ENCODE data around the gene C4orf36. TPM values are rescaled to one million over a fixed set of nuclear protein-coding genes. Genes with fewer than 3 reads are reported as not detected.

Gene C4orf36
- 1.5 TPM in 2 replicates for total RNA-seq (2021; fragmentation: NEBNext Ultra II Directional; extraction: Animal tissue kit (Norgen Biotek cat#: 25700))
- polyA plus RNA-seq (2011; rRNA removed): 1.2 and 1.4 TPM in 2 replicates
- 1.8 TPM for polyA plus RNA-seq (2011; cell fraction: cytosol; rRNA removed)
- 1.7 TPM for polyA plus RNA-seq (2011; cell fraction: nucleus; rRNA removed)
- polyA plus RNA-seq (2012, experiment 1 of 2): 1.4 to 2.5 TPM (median 1.9 TPM) in 4 replicates
- polyA plus RNA-seq (2012, experiment 2 of 2): 1.6 TPM
- polyA plus RNA-seq (2013, experiment 1 of 2): 0.71 TPM
- 1.4 TPM for polyA plus RNA-seq (2013, experiment 2 of 2)
- 0.98 and 1.4 TPM in 2 replicates for polyA minus RNA-seq (2011; rRNA and poly(A)+ RNA removed)
- 1.0 TPM for polyA minus RNA-seq (2011; cell fraction: cytosol; rRNA and poly(A)+ RNA removed)
- polyA minus RNA-seq (2011; cell fraction: nucleus; rRNA and poly(A)+ RNA removed): 0.90 TPM
- long read RNA-seq, experiment 1: 0 reads
- long read RNA-seq, experiment 2, partial matches to known transcripts: 0 of 1 reads
- long read RNA-seq, experiment 2, other reads (novel, unspliced or antisense): 0 of 1 reads

GRCh38 chr4:86891762-86892635 lies at the start of gene C4orf36:
C4orf36 (minus strand) TSS chr4:86892422; CDS start chr4:86891520, 902 bp downstream.
- peak within 1 kb of the TSS; percentile 73 to 80 for H3K4me2 ChIP-seq (ENCODE audit: insufficient read depth in 1 of 2, low read depth in 2 of 2, low read length in 2 of 2)
- H3K79me2 ChIP-seq (ENCODE audit: control insufficient read depth in 1 of 2, insufficient read depth in 2 of 2, low read length in 2 of 2): no peaks in the 10 kb centered on the region
- peak within 1 kb of the TSS; percentile 78 for H3K27ac ChIP-seq (ENCODE audit: low read depth, low read length)
- 2% methylated on average over 61 of the region's 84 CpGs; no CpG with 5 or more reads in 1 of the 2 experiments for WGBS, 2 experiments (ENCODE audit: extremely low coverage in 1 of 2, insufficient coverage in 1 of 2, insufficient read length in 1 of 2, insufficient replicate concordance in 2 of 2, low coverage in 1 of 2, low lambda C conversion rate in 2 of 2, missing lambda C conversion rate in 1 of 2)
- peak within 1 kb of the TSS; percentile 97 for H4K8ac ChIP-seq (ENCODE audit: extremely low read depth, insufficient read depth, low read length)
- no peak within 1 kb of the TSS for H3K14ac ChIP-seq (ENCODE audit: insufficient read length)
- peak within 1 kb of the TSS; percentile 95 for H2BK12ac ChIP-seq (ENCODE audit: low read depth, low read length)
- H3K23ac ChIP-seq (ENCODE audit: insufficient read length): no peak within 1 kb of the TSS
- CTCF ChIA-PET (ENCODE audit: partially characterized antibody): interaction anchor here (0.8 to 3.6 kb wide), 8 partner anchors 10 to 397 kb away, joined by 3 to 33 read pairs (median 4); no protein-coding TSS in a partner anchor
- H3K9ac ChIP-seq (replicated peaks in 1 of 4; ENCODE audit: extremely low read depth in 1 of 4, low read depth in 3 of 4, low read length in 3 of 4): peak within 1 kb of the TSS; percentile 72 to 89 (median 80)
- peaks cover 8% of the 10 kb centered on the region for H3K23me2 ChIP-seq (ENCODE audit: low read depth, low read length)
- DNase-seq (ENCODE audit: low read depth in 1 of 2, low spot score in 2 of 2) (peak; percentile 47 to 86), FAIRE-seq (no peak)
- H2AK5ac ChIP-seq (ENCODE audit: low read depth, low read length): no peak within 1 kb of the TSS
- H3K4ac ChIP-seq (replicated peaks; ENCODE audit: insufficient read length, low read depth, low read length): peak within 1 kb of the TSS; percentile 89
- peak within 1 kb of the TSS; percentile 81 for H4K5ac ChIP-seq (ENCODE audit: insufficient read length, low read depth, low read length)
- peak within 1 kb of the TSS; percentile 58; the same call in 1 of the 2 replicates for H2AFZ ChIP-seq (ENCODE audit: low read length)
- H3K56ac ChIP-seq (replicated peaks; ENCODE audit: insufficient read length, low read depth, low read length): peak within 1 kb of the TSS; percentile 55
- H3K9me3 ChIP-seq (ENCODE audit: insufficient read depth in 2 of 2, low read depth in 1 of 2, low read length in 1 of 2): no peaks in the 10 kb centered on the region
- H3K4me1 ChIP-seq (replicated peaks in 1 of 4; ENCODE audit: control insufficient read depth in 3 of 4, insufficient read depth in 4 of 4, low read length in 3 of 4): peaks cover 0 to 3% (median under 1%) of the 10 kb centered on the region in 4 experiments; a peak in 1 of 7 replicates
- H4K20me1 ChIP-seq (replicated peaks in 1 of 2; ENCODE audit: control insufficient read depth in 1 of 2, insufficient read depth in 2 of 2, low read length in 2 of 2): no peaks in the 10 kb centered on the region
- H4K91ac ChIP-seq (replicated peaks; ENCODE audit: insufficient read length, low read length): peak within 1 kb of the TSS; percentile 79
- POLR2A ChIA-PET (ENCODE audit: partially characterized antibody): interaction anchor here (0.6 to 2.1 kb wide), 10 partner anchors 11 to 409 kb away, joined by 3 to 15 read pairs (median 4); no protein-coding TSS in a partner anchor
- H3K79me1 ChIP-seq (ENCODE audit: low read depth, low read length): no peaks in the 10 kb centered on the region
- H3K4me3 ChIP-seq (ENCODE audit: extremely low read depth in 1 of 4, insufficient read depth in 2 of 4, low read depth in 3 of 4, low read length in 4 of 4): peak within 1 kb of the TSS; percentile 66 to 83 (median 70)
- H3K18ac ChIP-seq (ENCODE audit: extremely low read depth, low read length): peak within 1 kb of the TSS; percentile 88
- H2BK20ac ChIP-seq (ENCODE audit: low read length): 0 out of 2 replicates have a peak within 1 kb of the TSS, but pooled peaks have one; percentile 72
- 0 out of 2 replicates have a peak within 1 kb of the TSS, but pooled peaks have one; percentile 62 for H2BK15ac ChIP-seq (ENCODE audit: low read length)
- H3K27me3 ChIP-seq (replicated peaks in 1 of 4; ENCODE audit: control insufficient read depth in 3 of 4, extremely low read depth in 1 of 4, insufficient read depth in 3 of 4, low read length in 3 of 4): peaks cover 0 to 6% (median 2%) of the 10 kb centered on the region in 4 experiments; a peak in 3 of 7 replicates
- no peaks in the 10 kb centered on the region for H3K36me3 ChIP-seq (ENCODE audit: control insufficient read depth in 2 of 4, insufficient read depth in 4 of 4, low read length in 3 of 4)
- H2BK5ac ChIP-seq (ENCODE audit: low read depth, low read length): peak within 1 kb of the TSS; percentile 32; the same call in 1 of the 2 replicates
- H2BK120ac ChIP-seq (replicated peaks; ENCODE audit: low read depth, low read length): peak within 1 kb of the TSS; percentile 2
- TF ChIP-seq POU5F1 (IDR thresholded peaks at IDR 0.05; ENCODE audit: low read depth, low read length) (no peak), KDM1A (IDR thresholded peaks at IDR 0.05; ENCODE audit: borderline replicate concordance, low read length) (0 out of 2 replicates have a peak, but pooled peaks have one; percentile 51), HDAC2 (IDR thresholded peaks at IDR 0.05; ENCODE audit: borderline replicate concordance in 1 of 2, low read depth in 2 of 2, low read length in 2 of 2) (0 out of 4 replicates have a peak, but pooled peaks of 1 of the 2 experiments have one; percentile 35), KDM4A (IDR thresholded peaks at IDR 0.05; ENCODE audit: low read depth, low read length, severe bottlenecking) (peak; percentile 88), TCF12 (IDR thresholded peaks at IDR 0.05; ENCODE audit: low read depth, low read length) (no peak), SP2 (IDR thresholded peaks at IDR 0.05; ENCODE audit: low read length) (no peak)

Data from H1 (cell line).